ENCODE results near the gene MRPS27.

MRPS27 gene

GRCh38 chr5:72319976-72320752 lies at the start of gene MRPS27, which contains the start of gene PTCD2:
Gene MRPS27 (minus strand): TSS chr5:72320240. CDS start chr5:72320221, 19 bp downstream.
Gene PTCD2 (plus strand): TSS chr5:72320373. CDS start chr5:72320383, 10 bp downstream.
- peak; percentile 98 to 99 (median 99) for DNase-seq

- peak in 1 of 3 donors; percentile 26 for DNase-seq
Measured at GRCh38 chr5:72369711-72370110, 49.7 kb upstream of the MRPS27 start.

GRCh38 chr5:72369301-72369700 lies 49.3 kb upstream of the MRPS27 start:
- no peak for DNase-seq

- peak in 1 of 3 donors; percentile 67 for DNase-seq
Measured at GRCh38 chr5:72368271-72368670, 48.2 kb upstream of the MRPS27 start.

- peak; percentile 84 to 88 (median 86) for DNase-seq
Measured at GRCh38 chr5:72366324-72366976, 46.4 kb upstream of the MRPS27 start.

GRCh38 chr5:72364951-72365350 lies 44.9 kb upstream of the MRPS27 start:
- no peak for DNase-seq

GRCh38 chr5:72364171-72364570 lies 44.1 kb upstream of the MRPS27 start:
- DNase-seq: no peak

GRCh38 chr5:72363166-72363802 lies 43.2 kb upstream of the MRPS27 start:
- no peak for DNase-seq

GRCh38 chr5:72359886-72360285 lies 39.8 kb upstream of the MRPS27 start:
- no peak for DNase-seq

GRCh38 chr5:72358925-72359324 lies 38.9 kb upstream of the MRPS27 start:
- DNase-seq: no peak

- no peak for DNase-seq
Measured at GRCh38 chr5:72356361-72356760, 36.3 kb upstream of the MRPS27 start.

- DNase-seq: peak in 2 of 3 donors; percentile 48 to 50
Measured at GRCh38 chr5:72355706-72356299, 35.8 kb upstream of the MRPS27 start.

GRCh38 chr5:72353046-72353445 lies 33.0 kb upstream of the MRPS27 start:
- DNase-seq: peak in 1 of 3 donors; percentile 27

- no peak for DNase-seq
Measured at GRCh38 chr5:72352616-72353015, 32.6 kb upstream of the MRPS27 start.

GRCh38 chr5:72351376-72351775 lies 31.3 kb upstream of the MRPS27 start:
- DNase-seq: peak; percentile 36 to 65 (median 57)

GRCh38 chr5:72347801-72348308 lies 27.8 kb upstream of the MRPS27 start:
- DNase-seq: peak; percentile 79 to 97 (median 92)

- no peak for DNase-seq
Measured at GRCh38 chr5:72346398-72346797, 26.4 kb upstream of the MRPS27 start.

- no peak for DNase-seq
Measured at GRCh38 chr5:72338689-72339209, 18.7 kb upstream of the MRPS27 start.

- no peak for DNase-seq
Measured at GRCh38 chr5:72337159-72337558, 17.1 kb upstream of the MRPS27 start.

- no peak for DNase-seq
Measured at GRCh38 chr5:72330712-72331111, 10.7 kb upstream of the MRPS27 start.

- no peak for DNase-seq
Measured at GRCh38 chr5:72328172-72328571, 8.1 kb upstream of the MRPS27 start.

GRCh38 chr5:72326306-72326649 lies 6.2 kb upstream of the MRPS27 start:
- DNase-seq: no peak

Data from suppressor macrophage treated with lipopolysaccharide for 1 hour (primary cell).